Activated naive CD4-positive, alpha-beta T cell (primary cell): Measurements from ENCODE around the gene CD33.
"Not testable (repeated sequence)": the region's sequence is repeated elsewhere in the genome, so short reads cannot be mapped to it uniquely, and the experiment has no call there.

Source experiments
- DNase-seq, 4 experiments: peaks; one replicate each; lab custom pipeline; 2025; lab: John Stamatoyannopoulos, UW

Gene CD33

DNA sequence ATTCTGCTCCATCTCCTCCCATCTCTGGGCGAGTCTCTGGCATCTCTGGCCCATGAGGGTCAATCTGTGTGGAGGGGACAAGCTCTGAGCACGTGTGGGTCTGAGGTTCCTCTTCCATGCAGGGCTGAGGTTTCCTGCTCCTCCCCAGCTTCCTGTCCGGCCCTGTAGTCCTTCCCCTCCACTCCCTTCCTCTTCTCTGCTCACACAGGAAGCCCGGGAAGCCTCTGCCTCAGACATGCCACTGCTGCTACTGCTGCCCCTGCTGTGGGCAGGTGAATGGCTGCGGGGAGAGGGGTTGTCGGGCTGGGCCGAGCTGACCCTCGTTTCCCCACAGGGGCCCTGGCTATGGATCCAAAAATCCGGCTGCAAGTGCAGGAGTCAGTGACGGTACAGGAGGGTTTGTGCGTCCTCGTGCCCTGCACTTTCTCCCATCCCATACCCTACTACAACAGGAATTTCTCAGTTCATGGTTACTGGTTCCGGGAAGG lies 14.0 kb upstream of the CD33 start:
- DNase-seq: not testable (repeated sequence)

DNA sequence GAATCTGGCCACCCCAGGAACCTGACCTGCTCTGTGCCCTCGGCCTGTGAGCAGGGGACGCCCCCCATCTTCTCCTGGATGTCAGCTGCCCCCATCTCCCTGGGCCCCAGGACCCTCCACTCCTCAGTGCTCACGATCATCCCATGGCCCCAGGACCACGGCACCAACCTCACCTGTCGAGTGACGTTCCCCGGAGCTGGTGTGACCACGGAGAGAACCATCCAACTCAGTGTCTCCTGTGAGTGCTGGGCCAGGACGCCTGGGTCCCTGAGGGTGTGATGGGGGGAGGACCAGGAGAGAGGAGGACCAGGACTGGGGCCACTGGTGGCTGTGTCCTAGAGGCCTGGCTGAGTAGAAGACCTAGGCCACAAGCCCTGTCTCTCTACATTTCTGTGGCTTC lies 13.0 kb upstream of the CD33 start:
- DNase-seq: no peak

DNA sequence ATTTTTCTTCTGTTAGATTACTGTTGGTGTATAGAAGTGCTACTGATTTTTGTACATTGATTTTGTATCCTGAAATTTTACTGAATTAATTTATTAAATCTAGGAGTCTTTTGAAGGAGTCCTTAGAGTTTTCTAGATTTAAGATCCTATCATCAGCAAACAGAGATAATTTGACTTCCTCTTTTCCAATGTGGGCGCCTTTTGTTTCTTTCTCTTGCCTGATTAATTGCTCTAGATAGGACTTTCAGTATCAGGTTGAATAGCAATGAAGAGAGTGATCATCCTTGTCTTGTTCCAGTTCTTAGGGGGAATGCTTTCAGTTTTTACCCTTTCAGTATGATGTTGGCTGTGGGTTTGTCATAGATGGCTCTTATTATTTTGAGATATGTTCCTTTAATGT lies 5.6 kb upstream of the CD33 start:
- no peak for DNase-seq

DNA sequence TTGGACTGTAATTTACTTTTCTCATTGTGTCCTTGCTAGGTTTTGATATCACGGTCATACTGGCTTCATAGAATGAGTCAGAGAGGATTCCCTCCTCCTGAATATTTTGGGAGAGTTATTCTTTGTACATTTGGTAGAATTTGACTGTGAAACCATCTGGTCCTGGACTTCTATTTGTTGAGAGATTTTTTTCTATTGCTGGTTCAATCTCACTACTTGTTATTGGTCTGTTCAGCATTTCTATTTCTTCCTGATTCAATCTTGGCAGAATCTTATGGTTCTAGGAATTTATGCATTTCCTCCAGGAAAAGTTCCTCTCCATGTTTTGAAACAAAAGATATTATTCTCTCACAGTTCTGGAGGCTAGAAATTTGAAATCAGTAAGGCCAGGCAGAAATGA lies 4.9 kb upstream of the CD33 start:
- no peak for DNase-seq

DNA sequence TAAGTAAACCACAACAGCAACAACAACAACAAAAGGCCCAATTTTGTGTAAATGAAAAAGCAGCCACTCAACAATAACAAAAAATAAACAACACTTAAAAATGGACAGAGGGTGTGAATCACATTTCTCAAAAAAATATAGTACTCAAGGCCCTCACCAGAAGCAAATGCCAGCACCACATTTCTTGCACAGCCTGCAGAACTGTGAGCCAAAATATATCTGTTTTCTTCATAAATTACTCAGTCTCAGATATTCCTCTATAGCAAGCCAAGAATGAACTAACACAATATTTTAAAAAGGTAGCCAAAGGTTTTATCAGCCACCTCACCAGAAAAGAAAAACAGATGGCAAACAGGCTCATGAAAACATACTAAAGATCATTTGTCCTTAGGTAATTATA lies 3.9 kb upstream of the CD33 start:
- no peak for DNase-seq

DNA sequence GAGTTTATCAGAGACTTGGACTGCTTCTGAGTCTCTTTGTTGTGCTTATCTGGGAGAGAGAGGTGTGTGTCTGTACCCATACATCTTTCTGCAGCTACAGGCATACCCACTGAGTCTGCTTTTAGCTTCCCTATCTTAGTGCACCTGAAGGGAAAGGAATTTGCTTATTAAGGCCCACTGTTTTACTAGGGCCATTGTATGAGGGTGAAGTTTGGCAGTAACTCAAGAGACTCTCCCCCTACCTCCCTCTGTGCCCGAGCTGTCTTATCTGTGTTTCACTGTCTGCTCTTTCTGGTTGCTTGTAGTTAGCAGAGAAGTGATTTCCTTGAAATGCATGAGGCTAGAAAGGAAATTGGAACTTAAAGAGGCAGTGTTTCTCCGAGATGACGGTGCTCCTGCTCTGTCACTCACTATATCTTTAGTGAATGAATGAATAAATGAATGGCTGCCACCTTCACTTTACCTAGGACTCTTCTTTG lies 678 bp upstream of the CD33 start:
- DNase-seq: no peak

DNA sequence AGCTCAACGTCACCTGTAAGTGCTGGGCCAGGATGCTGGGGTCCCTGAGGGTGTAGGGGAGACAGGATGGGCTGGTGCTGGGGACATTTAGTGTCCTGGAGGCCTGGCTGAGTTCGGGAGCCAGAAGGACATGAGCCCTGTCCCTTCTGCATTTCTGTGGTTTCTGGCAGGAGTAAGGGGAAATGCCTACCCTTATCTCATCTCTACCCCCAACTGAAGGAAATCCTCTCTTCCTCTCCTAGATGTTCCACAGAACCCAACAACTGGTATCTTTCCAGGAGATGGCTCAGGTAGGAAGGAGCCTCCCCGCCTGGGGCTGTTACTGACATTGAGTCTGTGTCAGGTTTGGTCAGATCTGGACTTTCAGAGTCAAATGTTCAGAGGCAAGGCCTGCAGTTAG lies 1.2 kb downstream of the CD33 start:
- no peak for DNase-seq

DNA sequence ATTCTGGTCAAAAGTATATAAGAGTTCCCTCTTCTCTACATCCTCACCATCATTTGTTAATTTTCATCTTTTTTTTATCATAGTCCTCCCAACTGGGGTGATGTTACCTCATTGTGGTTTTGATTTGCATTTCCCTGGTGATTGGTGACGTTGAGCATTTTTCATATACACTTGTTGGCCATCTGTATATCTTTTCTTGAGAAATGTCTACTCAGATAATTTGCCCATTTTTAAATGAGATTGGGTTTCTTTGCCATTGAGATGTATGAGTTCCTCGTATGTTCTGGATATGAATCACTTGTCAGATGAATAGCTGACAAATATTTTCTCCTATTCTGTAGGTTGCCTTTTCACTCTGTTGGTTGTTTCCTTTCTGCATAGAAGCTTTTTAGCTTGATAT lies 2.4 kb downstream of the CD33 start:
- DNase-seq: no peak

DNA sequence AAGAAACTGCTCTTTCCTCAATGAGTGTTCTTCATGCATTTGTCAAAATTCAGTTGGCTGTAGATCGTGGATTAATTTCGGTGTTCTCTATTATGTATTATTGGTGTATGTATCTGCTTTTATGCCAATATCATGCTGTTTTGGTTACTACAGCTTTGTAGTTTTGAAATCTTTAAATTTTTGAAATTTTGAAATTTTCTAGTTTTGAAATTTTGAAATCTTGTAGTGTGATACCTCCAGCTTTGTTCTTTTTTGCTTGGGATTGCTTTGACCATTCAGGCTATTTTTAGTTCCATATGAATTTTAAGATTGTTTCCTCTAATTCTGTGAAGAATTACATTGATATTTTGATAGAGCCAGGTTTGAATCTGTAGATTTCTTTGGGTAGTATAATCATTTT lies 3.1 kb downstream of the CD33 start:
- DNase-seq: no peak

DNA sequence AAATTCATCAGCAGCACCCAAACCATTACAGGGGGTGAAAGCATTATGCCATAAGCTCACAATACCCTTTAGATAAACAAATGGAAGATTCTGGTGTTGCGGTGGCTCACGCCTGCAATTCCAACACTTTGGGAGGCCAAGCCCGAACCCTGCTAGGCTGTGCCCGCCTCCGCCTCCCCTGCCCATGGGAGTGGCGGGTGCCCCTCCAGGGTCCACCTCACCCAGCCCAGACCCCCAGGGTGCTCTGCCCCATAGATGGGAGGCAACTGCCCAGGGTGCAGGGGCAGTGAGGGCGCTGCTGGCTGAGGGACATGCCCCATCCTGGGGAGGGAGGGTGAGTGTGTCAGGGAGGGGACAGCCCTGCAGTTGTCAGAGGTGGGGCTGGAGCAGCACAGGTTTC lies 16.0 kb downstream of the CD33 start:
- no peak for DNase-seq

DNA sequence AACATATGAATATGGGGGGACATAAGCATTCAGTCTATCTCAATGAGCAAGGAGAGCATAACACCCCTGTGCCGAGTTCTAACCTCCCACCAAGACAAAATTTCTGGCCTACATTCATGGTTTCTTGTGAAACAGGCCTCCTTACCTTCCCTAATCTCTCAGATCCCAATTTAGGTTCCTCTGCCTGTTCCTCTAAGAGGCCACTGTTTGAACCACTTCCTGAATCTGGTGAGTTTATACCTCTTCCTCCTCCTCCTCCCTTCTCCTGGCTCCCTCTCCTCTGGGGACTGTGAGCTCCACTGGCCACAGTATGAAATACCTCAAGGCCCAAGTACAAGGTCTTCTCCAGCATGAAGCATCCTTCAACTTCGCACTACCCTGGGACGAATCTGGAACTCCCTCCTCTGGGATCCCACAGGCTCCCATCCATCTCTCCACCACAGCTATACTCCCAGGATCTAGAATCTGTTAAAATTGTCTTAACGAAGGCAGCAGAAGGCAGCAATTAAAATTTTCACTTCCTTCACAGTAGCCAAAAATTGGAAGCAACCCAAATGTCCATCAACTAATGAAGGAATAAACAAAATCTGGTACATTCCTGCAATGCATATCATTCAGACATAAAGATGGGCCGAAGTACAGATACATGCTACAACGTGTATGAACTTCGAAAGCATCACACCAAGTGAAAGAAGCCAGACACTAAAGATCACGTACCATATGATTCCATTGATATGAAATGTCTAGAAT lies 18.2 kb downstream of the CD33 start:
- no peak for DNase-seq

DNA sequence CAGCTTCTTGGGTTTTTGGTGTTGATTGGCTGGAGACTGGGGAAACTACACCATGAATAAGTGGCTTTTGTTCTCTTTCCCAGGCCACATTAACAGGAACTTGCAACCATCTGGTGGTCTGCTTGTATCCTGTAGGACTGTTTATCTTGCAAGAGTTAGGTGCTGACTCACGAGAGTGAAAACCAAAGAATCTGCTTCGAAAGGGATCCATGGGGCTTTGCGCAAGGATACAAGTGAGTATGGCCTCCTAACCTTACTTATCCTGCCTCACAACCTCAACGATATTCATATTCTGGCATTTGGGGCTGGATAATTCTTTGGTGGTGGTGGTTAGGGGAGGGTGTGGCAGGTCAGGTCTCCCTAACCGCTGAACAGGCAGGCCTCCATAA lies 21.3 kb downstream of the CD33 start:
- DNase-seq: no peak

DNA sequence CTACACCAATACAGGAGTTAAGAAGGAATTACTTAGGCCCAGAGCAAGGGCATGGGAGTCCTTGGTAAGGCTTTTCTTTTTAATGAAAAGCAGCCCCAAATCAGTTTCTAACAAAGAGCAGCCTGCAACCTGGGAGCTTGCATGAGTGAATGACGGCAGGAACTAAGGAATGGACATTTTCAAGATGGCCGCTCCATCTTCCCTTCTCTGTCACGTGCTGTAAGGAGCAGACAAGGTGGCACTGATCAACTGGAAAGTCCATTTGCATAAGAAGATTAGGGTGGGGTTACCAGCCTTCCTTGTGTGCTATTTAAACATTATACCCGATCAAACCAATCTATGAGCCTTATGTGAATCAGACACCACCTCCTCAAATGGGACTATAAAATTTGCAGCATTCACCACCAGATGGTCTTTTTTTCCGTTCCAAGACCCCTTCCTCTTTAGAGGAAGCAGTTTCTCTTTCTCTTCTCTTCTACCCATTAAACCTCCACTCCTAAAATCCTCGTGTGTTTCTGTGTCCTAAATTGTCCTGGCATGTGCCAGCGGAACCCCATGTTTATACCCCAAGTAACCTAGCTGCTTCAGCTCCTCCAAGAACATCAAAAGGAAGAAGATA lies 23.2 kb downstream of the CD33 start:
- DNase-seq: no peak

DNA sequence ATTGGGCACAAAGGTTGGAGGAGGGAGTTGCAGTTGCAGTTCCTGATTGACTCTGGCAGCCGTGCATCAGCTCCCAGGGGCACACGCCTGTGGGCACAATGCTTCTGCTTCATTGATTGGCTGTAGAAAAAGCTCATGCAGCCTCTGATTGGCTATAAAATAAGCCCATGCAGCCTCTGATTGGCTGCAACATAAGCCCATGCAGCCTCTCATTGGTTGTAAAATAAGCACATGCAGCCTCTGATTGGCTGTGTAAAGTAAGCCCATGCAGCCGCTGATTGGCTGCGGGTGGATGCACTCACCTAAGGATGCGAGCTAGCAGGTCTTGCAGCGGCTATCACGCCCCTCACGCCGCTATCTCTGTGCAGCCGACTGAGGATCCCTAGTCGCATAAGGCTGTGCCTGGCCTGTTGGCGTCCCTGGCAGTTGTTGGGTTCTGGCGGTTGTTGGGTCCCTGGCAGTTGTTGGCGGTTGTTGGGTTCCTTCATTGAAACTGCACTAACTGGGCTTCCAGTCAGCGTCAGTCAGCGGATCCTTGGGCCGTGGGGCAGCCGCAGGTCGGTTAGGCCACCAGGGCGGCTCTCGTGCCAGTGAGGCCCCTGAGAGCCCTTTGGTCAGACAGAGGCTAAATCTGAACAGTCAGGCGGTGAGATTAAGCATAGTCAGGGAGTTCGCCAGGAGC lies 26.0 kb downstream of the CD33 start, which contains the start of gene SIGLECL1:
Gene SIGLECL1 (plus strand): TSS at position 295 of the 682 bp plus-strand sequence. CDS start 12,993 bp downstream, outside the sequence.
- DNase-seq: no peak

DNA sequence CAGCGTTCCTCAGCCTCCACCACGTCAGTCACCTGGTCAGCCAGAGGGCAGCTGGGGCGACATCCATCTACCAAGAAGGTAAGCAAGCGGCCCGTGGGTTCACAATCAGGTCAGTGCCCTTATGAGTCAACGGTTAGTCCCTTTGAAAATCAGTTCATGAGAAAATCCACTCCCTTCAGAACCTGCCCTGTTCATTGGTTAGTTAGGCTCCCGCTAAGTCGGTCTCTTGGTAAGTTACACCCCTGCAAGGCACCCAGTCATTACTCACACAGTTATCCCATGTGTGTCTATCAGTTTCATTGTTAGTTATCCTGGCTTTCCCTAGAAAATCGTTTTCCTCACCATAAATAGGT lies 26.6 kb downstream of the CD33 start:
- no peak for DNase-seq

DNA sequence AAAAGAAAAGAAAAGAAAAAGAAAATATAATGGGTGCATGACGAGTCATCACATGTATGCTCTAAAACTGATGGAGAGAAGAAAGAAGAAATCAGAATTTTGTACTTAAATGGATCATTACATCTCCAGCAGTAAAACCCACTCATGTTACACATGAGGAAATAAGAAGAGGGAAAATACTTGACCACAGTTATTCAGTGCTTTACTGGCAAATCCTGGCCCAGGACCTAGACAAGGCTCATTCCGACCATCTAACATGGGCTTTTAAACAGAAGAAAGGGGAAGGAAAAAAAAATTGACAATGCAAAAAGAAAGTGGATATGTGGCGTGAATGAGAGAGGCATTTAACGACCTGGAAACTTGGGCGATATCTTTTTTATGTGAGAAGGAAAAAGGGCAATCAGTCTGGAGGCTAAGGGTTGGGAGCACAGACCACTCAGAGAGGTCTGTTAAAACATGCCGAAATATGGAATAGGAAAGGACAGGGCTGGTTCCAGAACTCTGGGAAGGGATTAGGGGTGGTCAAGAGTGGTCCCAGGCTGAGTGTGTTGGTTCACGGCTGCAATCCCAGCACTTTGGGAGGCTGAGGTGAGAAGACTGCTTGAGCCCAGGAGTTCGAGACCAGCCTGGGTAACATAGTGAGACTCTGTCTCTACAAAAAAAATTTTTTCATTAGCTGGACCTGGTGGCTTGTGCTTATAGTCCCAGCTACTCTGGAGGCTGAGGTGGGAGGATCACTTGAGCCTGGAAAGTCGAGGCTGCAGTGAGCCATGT lies 27.6 kb downstream of the CD33 start:
- DNase-seq: no peak

DNA sequence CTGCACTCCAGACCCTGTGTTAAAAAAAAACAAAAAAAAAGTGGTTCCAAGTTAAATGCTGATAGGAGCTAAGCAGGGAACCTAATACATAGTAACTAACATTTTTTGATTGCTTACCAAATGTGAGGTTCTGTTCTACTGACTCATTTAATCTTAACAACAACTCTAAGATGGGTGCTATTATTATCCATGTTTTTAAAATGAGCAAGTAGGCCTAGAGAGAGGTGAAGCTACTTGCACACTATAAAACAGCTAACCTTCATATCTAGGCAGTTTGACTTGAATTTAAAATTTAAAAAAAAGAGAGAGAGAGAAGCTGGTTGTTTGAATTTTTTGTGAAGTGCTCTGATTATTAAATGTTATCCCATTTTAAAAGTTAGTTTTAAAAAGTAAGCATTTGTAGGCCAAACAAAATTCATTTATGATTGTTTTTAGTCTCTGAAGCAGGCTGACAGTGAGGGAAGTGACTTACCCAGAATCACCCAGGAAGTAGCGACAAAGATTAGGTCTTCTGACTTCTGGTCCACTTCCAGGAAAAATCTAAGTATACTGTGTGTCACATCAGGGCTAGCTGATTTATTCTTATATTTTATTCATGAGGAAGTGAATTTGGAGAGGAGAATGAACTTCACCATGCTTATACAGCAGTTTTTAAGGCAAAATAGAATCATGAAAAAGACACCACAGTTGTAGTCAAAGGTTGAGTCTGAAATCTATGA lies 28.4 kb downstream of the CD33 start:
- DNase-seq: no peak

DNA sequence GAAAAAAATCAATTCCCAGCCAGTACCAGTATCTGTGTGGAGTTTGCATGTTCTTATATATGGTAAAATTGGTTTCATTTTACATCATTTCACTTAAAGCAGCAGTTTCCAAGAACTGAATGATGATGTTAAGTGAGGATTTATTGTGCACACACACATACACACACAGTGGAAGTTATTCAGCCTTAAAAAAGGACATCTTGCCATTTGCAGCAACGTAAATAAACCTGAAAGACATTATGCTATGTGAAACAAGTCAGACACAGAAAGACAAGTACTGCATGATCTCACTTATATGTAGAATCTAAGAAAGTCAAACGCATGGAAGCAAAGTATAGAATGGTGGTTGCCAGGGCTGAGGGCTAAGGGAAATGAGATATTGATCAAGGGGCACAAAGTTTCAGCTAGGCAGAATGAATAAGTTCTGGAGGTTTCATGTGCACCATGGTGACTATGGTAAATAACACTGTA lies 31.3 kb downstream of the CD33 start:
- no peak for DNase-seq

DNA sequence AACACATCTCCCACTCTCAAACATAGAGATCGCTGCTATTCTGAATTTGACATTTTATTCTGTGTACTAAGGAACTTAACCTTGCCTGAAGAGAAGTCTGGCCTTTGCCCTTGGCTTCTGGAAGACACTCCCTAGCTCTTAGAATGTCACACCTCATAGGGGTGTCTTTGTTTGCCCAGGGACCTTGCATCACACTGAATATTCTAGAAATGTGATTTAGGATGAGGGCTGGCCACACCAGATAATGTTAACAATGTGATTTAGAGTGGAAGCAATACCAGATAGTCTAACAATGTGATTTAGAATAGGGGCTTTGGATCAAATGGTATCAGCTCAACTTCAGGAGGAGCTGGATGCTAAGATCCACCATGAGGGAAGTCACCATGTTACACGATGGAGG lies 32.6 kb downstream of the CD33 start:
- DNase-seq: no peak

DNA sequence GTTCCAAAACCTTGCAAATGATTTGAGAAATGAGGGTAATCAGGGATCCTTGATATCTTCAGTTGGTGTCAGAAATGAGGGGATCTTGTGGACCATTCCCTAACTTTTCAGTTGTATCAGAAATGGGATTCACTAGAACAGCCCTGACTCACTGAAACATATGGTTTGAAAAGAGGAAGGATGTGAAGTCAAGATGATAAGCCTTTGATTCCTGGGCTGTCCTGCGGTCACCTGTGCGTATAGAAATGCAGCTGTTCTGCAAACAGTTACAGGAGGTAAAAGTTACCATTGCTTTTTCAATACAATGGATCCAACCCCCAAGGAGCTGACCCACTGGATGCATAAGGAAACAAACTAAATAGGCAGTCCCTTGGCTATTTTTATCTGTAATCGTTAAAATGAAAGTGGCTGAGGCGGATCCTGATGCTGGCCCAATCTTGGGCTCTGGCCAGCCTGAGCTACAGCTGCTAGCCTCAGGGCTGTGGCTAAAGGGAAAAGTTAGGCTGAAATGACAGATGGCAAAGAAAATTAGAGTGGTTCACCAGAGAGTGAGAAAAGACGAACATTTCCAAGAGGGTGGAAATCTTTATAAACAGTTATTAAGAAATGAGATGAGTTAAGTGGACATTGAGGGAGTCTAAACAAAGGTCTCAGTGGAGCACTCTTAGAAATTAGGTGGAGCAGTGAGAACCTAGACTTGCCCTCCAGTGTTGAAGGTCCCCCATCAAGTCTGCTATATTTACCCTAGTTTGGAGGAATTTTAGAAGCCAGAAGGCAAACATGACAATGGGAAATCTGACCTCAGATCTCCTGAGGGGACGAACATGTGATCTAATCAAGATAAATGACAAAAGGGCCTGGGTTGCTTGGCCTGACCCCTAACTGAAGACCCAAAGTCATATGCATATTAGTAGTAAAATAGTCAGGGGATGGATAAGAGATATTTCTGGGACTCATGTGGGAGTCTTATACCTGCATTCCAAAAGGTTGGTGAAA lies 33.6 kb downstream of the CD33 start:
- DNase-seq: no peak
